HEK293 (cell line): ENCODE results near the gene ZFP36L1.

ENCODE experiments used
- CTCF ChIA-PET: fragments of 350-600 bp; formaldehyde crosslinking; extraction: SDS; loops from one replicate; lab custom pipeline; 2021; ENCODE audit warnings: antibody characterized with exemption; lab: Yijun Ruan, JAX
- POLR2A ChIA-PET: fragments of 300-600 bp; formaldehyde crosslinking; extraction: SDS; loops from one replicate; lab custom pipeline; 2020; ENCODE audit warnings: antibody characterized with exemption, inconsistent platforms; lab: Yijun Ruan, JAX
- H3K27ac ChIP-seq: fragments of 200-500 bp; sonication (Bioruptor generic); 2 replicates; pipeline ENCODE4 v1.5.1; 2014; ENCODE audit warnings: low read depth, low read length, control low read depth, inconsistent platforms; ENCODE audit errors: extremely low read depth
- H3K36me3 ChIP-seq, 2 experiments: fragments of 200-500 bp in 1 of 2; sonication (Bioruptor generic) in 1 of 2; 1 replicate in 1 of 2; 2 replicates in 1 of 2; pipeline ENCODE4 v1.5.1; 2014 to 2017; ENCODE audit warnings: inconsistent platforms in 2 of 2, low read length in 2 of 2; ENCODE audit not compliant: control insufficient read depth in 2 of 2, insufficient read depth in 1 of 2
- H3K4me1 ChIP-seq: fragments of 200-500 bp; sonication (Bioruptor generic); 2 replicates; pipeline ENCODE4 v1.5.1; 2014; ENCODE audit warnings: mild to moderate bottlenecking, low read length, inconsistent platforms; ENCODE audit not compliant: control insufficient read depth, insufficient read depth
- H3K4me3 ChIP-seq: 2 replicates; pipeline ENCODE4 v1.5.1; 2011; ENCODE audit warnings: low read depth, mild to moderate bottlenecking, control low read depth, low read length, moderate library complexity
- H3K9me3 ChIP-seq: fragments of 200-500 bp; sonication (Bioruptor generic); 2 replicates; pipeline ENCODE4 v1.5.1; 2014; ENCODE audit warnings: low read depth, low read length, inconsistent platforms; ENCODE audit not compliant: control insufficient read depth, insufficient read depth
- FEZF1 ChIP-seq: fragments of 450-650 bp; formaldehyde crosslinking; IDR thresholded peaks from 2 replicates; pipeline ENCODE4 v1.5.1; 2016; ENCODE audit warnings: missing biosample characterization, missing genetic modification characterization
- KLF17 ChIP-seq: fragments of 450-650 bp; formaldehyde crosslinking; IDR thresholded peaks from 2 replicates; pipeline ENCODE4 v1.5.1; 2016; ENCODE audit warnings: missing biosample characterization, missing genetic modification characterization
- OVOL3 ChIP-seq: fragments of 450-650 bp; formaldehyde crosslinking; IDR thresholded peaks from 2 replicates; pipeline ENCODE4 v1.5.1; 2016; ENCODE audit warnings: missing biosample characterization, missing genetic modification characterization
- SETDB1 ChIP-seq: IDR thresholded peaks from one replicate; pipeline ENCODE4 v1.6.1; 2017; ENCODE audit warnings: mild to moderate bottlenecking, low read length, moderate library complexity, mixed read lengths; ENCODE audit not compliant: insufficient read length
- YY2 ChIP-seq: fragments of 450-650 bp; formaldehyde crosslinking; IDR thresholded peaks from 2 replicates; pipeline ENCODE4 v1.5.1; 2016; ENCODE audit warnings: missing biosample characterization, missing genetic modification characterization
- ZBTB26 ChIP-seq: fragments of 450-650 bp; formaldehyde crosslinking; optimal IDR thresholded peaks from 2 replicates; pipeline ENCODE3; 2016; ENCODE audit warnings: missing biosample characterization, mild to moderate bottlenecking, missing genetic modification characterization
- ZFP69B ChIP-seq: fragments of 450-650 bp; formaldehyde crosslinking; IDR thresholded peaks from 2 replicates; pipeline ENCODE4 v1.5.1; 2016; ENCODE audit warnings: missing biosample characterization, missing genetic modification characterization
- ZNF157 ChIP-seq: fragments of 450-650 bp; formaldehyde crosslinking; IDR thresholded peaks from 2 replicates; pipeline ENCODE4 v1.5.1; 2016; ENCODE audit warnings: missing biosample characterization, missing genetic modification characterization
- ZNF16 ChIP-seq: fragments of 450-650 bp; formaldehyde crosslinking; IDR thresholded peaks from 2 replicates; pipeline ENCODE4 v1.5.1; 2016; ENCODE audit warnings: low read depth, missing biosample characterization, missing genetic modification characterization
- ZNF175 ChIP-seq: fragments of 450-650 bp; formaldehyde crosslinking; IDR thresholded peaks from 2 replicates; pipeline ENCODE4 v1.5.1; 2016; ENCODE audit warnings: missing biosample characterization, missing genetic modification characterization
- ZNF19 ChIP-seq: fragments of 450-650 bp; formaldehyde crosslinking; IDR thresholded peaks from 2 replicates; pipeline ENCODE4; 2016; ENCODE audit warnings: missing biosample characterization, missing genetic modification characterization, low read depth
- ZNF221 ChIP-seq: fragments of 450-650 bp; formaldehyde crosslinking; IDR thresholded peaks from 2 replicates; pipeline ENCODE4 v1.5.1; 2017; ENCODE audit warnings: missing biosample characterization, missing genetic modification characterization, borderline replicate concordance
- ZNF354C ChIP-seq: fragments of 450-650 bp; formaldehyde crosslinking; IDR thresholded peaks from 2 replicates; pipeline ENCODE4 v1.5.1; 2016; ENCODE audit warnings: missing biosample characterization, missing genetic modification characterization, low read depth, borderline replicate concordance
- ZNF433 ChIP-seq: fragments of 450-650 bp; formaldehyde crosslinking; IDR thresholded peaks from 2 replicates; pipeline ENCODE4 v1.5.1; 2016; ENCODE audit warnings: missing biosample characterization, missing genetic modification characterization, low read depth
- ZNF558 ChIP-seq: fragments of 450-650 bp; formaldehyde crosslinking; IDR thresholded peaks from 2 replicates; pipeline ENCODE4 v1.5.1; 2016; ENCODE audit warnings: missing biosample characterization, missing genetic modification characterization
- ZNF560 ChIP-seq: fragments of 450-650 bp; formaldehyde crosslinking; IDR thresholded peaks from 2 replicates; pipeline ENCODE4 v1.5.1; 2017; ENCODE audit warnings: missing biosample characterization, missing genetic modification characterization, borderline replicate concordance
- ZNF654 ChIP-seq: fragments of 450-650 bp; formaldehyde crosslinking; IDR thresholded peaks from 2 replicates; pipeline ENCODE4 v1.5.1; 2016; ENCODE audit warnings: low read depth, missing biosample characterization, missing genetic modification characterization
- ZNF747 ChIP-seq: fragments of 450-650 bp; formaldehyde crosslinking; IDR thresholded peaks from 2 replicates; pipeline ENCODE4 v1.5.1; 2016; ENCODE audit warnings: missing biosample characterization, missing genetic modification characterization
- ZNF791 ChIP-seq: fragments of 450-650 bp; formaldehyde crosslinking; IDR thresholded peaks from 2 replicates; pipeline ENCODE4 v1.5.1; 2016; ENCODE audit warnings: missing biosample characterization, missing genetic modification characterization
- ZSCAN23 ChIP-seq: fragments of 450-650 bp; formaldehyde crosslinking; IDR thresholded peaks from 2 replicates; pipeline ENCODE4 v1.5.1; 2016; ENCODE audit warnings: missing biosample characterization, missing genetic modification characterization
- ZSCAN30 ChIP-seq: fragments of 450-650 bp; IDR thresholded peaks from 2 replicates; pipeline ENCODE4 v1.5.1; 2018; ENCODE audit warnings: missing biosample characterization, mild to moderate bottlenecking, missing genetic modification characterization, moderate library complexity
- TF ChIP-seq, protein P1 (sequence below): fragments of 450-650 bp; formaldehyde crosslinking; IDR thresholded peaks from 2 replicates; pipeline ENCODE4 v1.5.1; 2016; ENCODE audit warnings: missing biosample characterization, missing genetic modification characterization

ZFP36L1 gene

GRCh38 chr14:68840454-68840853 lies 47.6 kb upstream of the ZFP36L1 start:
- Histone ChIP-seq H3K36me3 (no peaks in the 10 kb centered on the region), H3K4me1 (0 out of 2 replicates have a peak, but pooled peaks cover 3% of the 10 kb centered on the region), H3K4me3 (no peak overlapping the region), H3K27ac (no peak overlapping the region), H3K9me3 (no peaks in the 10 kb centered on the region)
- TF ChIP-seq OVOL3 (no peak), ZNF560 (no peak)
- ChIA-PET CTCF (interaction anchor here (1.0 kb wide), 1 partner anchor 15 kb away, joined by 5 read pairs; no protein-coding TSS in a partner anchor), POLR2A (no interaction called here)

- Histone ChIP-seq H3K4me3 (no peak overlapping the region), H3K36me3 (no peaks in the 10 kb centered on the region), H3K27ac (no peak overlapping the region), H3K9me3 (no peaks in the 10 kb centered on the region), H3K4me1 (no peaks in the 10 kb centered on the region)
- ChIA-PET POLR2A (no interaction called here), CTCF (no interaction called here)
- TF ChIP-seq ZNF747 (tag by site-specific recombination) (no peak), ZNF654 (tag by site-specific recombination) (no peak), ZNF558 (no peak), SETDB1 (peak; percentile 97), ZNF221 (no peak)
Observed at GRCh38 chr14:68836082-68836481, 43.2 kb upstream of the ZFP36L1 start.

GRCh38 chr14:68834816-68835215 lies 41.9 kb upstream of the ZFP36L1 start:
- no peak for TF ChIP-seq ZNF16 (tag by site-specific recombination)
- TF ChIP-seq ZNF433 (tag by site-specific recombination): no peak
- TF ChIP-seq ZSCAN30: no peak
- no peak for TF ChIP-seq KLF17 (tag by site-specific recombination)
- TF ChIP-seq OVOL3: no peak
- no peak for TF ChIP-seq YY2
- TF ChIP-seq, protein P1, sequence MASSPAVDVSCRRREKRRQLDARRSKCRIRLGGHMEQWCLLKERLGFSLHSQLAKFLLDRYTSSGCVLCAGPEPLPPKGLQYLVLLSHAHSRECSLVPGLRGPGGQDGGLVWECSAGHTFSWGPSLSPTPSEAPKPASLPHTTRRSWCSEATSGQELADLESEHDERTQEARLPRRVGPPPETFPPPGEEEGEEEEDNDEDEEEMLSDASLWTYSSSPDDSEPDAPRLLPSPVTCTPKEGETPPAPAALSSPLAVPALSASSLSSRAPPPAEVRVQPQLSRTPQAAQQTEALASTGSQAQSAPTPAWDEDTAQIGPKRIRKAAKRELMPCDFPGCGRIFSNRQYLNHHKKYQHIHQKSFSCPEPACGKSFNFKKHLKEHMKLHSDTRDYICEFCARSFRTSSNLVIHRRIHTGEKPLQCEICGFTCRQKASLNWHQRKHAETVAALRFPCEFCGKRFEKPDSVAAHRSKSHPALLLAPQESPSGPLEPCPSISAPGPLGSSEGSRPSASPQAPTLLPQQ (tag by site-specific recombination): no peak
- TF ChIP-seq ZBTB26: no peak
- no peak for TF ChIP-seq FEZF1 (tag by site-specific recombination)
- TF ChIP-seq ZFP69B (tag by site-specific recombination): no peak
- no peak for TF ChIP-seq ZSCAN23 (tag by site-specific recombination)
- no peak for TF ChIP-seq ZNF221
- TF ChIP-seq ZNF791 (tag by site-specific recombination): no peak
- TF ChIP-seq ZNF175 (tag by site-specific recombination): no peak
- no peak for TF ChIP-seq ZNF19 (tag by site-specific recombination)
- no peak for TF ChIP-seq ZNF354C (tag by site-specific recombination)
- no peak for TF ChIP-seq ZNF157 (tag by site-specific recombination)
- no peak overlapping the region for H3K4me3 ChIP-seq
- POLR2A ChIA-PET: no interaction called here
- H3K27ac ChIP-seq: no peak overlapping the region
- no peaks in the 10 kb centered on the region for H3K36me3 ChIP-seq
- no peaks in the 10 kb centered on the region for H3K4me1 ChIP-seq
- H3K9me3 ChIP-seq: no peaks in the 10 kb centered on the region
- CTCF ChIA-PET: interaction anchor here (1.0 kb wide), 1 partner anchor 10 kb away, joined by 3 read pairs; no protein-coding TSS in a partner anchor
